HS-5 (cell line): Measurements from ENCODE around the gene PIWIL4.

Experiments
- DNase-seq: peaks from one replicate; pipeline ENCODE4 v3.0.0-alpha.2; 2012; ENCODE audit warnings: low read depth

The PIWIL4 gene

GRCh38 chr11:94662846-94663390 is 95.8 kb downstream of the PIWIL4 start:
- DNase-seq = no peak

GRCh38 chr11:94664346-94664745 is 97.2 kb downstream of the PIWIL4 start:
- DNase-seq = no peak

GRCh38 chr11:94665116-94665659 is 98.0 kb downstream of the PIWIL4 start:
- DNase-seq = no peak

GRCh38 chr11:94666792-94667721 is 99.9 kb downstream of the PIWIL4 start:
- no peak for DNase-seq

- no peak for DNase-seq
Observed at GRCh38 chr11:94668212-94668793, 101.1 kb downstream of the PIWIL4 start.

GRCh38 chr11:94669023-94669422 is 101.9 kb downstream of the PIWIL4 start:
- no peak for DNase-seq
